Fibroblast of skin of right quadriceps (primary cell): ENCODE data around the gene RS1.
A peak's percentile ranks its signal among the peaks of the same experiment; 100 is the strongest.

Experiments used
- DNase-seq: peaks from one replicate; pipeline ENCODE4 v3.0.0-alpha.2; 2013

The RS1 gene

GRCh38 chrX:18666614-18667013 is 5.3 kb downstream of the RS1 start:
- no peak for DNase-seq

DNA sequence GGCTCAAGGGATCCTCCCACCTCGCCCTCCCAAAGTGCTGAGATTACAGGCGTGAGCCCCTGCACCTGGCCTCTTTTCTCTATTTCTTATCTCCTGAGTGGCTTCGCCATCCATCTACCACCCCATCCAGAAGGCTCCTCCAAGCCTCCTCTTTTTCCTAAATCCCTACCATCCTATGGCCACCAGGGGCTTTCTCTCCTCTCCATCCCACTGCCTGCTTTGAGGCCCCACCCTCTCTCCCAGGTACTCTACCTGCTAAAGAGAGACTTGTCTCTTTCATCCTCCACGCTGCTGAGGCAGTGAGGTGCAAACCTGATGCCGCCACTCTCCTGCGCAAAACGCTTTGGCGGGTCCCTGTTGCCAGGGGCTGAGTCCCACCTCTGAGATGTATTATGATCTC is 7.0 kb downstream of the RS1 start:
- DNase-seq, result no peak

GRCh38 chrX:18661273-18661672 is 10.6 kb downstream of the RS1 start:
- no peak for DNase-seq

DNA sequence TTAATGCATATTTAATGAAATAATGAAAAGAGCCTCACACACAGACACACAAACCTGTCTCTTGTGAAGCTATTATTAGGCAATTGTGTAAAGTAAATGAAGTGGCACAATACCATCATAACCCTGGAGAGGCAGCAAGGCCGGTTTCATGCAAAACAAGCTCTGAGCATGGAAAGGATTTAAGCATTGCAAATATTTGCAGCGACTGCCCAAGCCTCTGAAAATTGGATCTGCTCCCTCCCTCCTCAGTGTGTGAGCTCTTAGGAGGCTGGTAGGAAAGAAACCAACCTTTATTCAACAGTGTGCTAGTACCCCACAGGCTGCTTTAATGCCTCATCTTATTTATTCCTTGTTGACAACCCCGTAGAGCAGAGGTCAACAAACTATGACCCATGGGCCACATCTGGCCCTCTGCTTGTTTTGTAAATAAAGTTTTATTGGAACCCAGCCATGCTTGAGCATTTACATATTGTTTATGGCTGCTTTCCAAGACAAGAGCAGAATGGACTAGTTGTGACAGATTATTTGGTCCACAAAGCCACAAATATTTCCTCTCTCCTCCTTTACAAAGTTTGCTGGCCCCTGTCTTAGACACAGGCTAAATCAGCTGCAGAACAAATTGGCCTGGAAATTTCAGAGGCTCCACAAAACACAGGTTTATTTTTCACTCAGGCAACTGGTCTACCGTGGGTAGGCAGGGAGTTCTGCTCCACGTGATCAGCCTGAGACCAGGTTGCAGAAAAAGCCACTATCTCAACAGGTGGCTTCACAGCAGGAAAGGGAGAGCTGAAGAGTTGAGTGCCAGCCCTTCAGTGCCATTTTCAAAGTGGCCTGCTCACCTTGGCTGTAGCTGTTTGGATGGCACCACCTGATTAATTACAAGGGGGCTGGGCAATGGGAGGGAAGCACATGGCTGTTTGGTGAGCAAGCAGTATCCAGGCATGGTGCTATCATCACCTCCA is 16.8 kb downstream of the RS1 start:
- DNase-seq, result no peak

DNA sequence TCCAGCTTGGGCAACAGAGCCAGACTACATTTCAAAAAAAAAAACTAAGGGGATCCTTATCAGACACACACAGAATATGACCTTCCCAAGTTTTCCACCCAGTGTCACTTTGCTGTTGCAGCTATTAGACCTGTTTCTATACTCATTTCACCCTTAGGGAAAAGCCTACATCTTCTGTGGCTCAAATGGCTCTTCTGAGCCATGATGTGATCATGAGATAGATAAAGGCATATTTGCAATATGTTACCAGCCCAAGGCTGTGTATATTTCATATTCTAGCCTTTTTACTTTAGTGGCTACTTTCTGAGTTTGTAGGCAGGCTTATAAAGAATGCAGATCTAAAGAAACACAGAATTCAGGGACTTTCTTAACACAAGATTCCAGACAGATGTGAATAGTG is 19.3 kb downstream of the RS1 start:
- DNase-seq, result no peak

DNA sequence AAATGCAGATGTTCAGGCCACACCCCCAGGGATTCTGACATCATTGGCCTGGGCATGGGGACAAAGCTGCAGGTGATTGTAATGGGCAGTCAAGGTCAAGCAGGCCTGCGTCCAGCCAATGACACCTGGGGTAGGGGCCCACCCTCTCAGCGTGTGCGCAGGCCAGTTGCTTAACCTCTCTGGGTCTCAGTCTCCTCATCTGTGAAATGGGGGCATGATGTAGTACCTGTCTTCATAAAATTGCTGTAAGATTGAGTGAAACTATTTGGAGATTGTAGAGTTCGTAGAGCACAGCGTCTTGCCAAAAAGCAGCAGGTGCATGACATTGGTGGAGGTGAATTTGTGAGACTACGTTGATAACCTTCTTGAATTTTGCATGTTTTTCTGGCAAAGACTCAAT is 21.2 kb downstream of the RS1 start:
- DNase-seq, result no peak

DNA sequence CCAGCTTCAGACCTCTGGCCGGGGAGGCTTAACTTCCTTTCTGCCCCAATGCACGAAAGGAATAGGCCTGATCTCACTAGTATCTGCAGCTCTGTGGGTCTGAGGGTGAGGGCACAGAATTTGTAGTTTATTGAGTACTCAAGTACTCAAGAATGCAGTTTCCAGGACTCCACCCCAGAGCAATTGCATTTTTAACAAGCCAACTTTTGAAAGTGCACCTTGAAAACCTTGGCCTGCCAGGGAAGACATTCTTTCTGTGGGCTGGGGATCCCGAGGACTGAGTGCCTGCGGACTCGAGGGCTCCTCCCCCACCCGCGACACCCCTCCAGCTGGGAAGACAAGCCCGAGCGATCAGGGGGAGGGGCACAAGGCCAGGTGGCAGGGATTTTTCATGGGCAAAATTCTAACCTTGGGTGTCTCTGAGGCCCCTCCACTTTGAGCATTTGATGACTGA is 22.4 kb downstream of the RS1 start:
- no peak for DNase-seq

GRCh38 chrX:18647621-18648020 is 24.3 kb downstream of the RS1 start:
- DNase-seq, result no peak

- no peak for DNase-seq
Measured at GRCh38 chrX:18643853-18644252, 28.1 kb downstream of the RS1 start.

DNA sequence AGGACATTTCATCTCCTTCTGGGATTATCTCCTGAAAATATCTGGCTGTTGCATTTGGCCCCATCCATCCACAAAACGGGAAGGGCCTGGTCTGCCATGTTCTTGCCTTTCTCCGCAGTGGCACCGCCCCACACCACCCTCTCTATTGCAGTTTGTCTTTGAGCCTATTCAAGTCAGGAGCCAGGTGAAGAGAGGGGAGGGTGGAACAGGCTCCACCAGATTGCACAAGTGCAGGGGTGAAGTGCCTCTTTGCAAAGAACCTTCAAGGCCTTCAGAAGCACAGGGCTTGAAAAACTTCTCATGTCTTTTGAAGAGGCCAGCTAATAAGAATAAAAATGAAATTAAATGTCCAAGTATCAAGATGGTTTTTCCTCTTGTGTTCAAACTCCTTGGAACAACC is 28.7 kb downstream of the RS1 start:
- no peak for DNase-seq

DNA sequence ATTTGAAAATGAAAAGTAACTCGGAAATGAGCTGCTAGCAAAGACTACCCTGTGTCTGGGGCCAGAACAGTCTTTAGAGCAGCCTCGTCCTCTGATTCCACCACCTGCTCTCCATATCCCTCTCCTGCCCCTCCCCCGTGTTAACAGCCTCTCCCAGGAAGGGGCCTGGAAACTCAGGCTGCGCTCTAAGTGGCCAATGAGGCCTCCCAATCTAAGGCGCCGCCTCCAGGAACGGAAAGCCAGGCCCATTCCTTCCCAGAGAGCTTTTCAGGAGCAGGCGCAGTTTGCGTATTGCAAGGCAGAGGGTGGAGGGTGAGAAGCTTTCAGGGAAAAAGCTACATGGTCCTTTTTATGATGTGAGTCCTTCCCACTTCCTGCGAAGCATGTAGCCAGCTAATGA is 31.2 kb downstream of the RS1 start:
- peak; percentile 9 for DNase-seq

DNA sequence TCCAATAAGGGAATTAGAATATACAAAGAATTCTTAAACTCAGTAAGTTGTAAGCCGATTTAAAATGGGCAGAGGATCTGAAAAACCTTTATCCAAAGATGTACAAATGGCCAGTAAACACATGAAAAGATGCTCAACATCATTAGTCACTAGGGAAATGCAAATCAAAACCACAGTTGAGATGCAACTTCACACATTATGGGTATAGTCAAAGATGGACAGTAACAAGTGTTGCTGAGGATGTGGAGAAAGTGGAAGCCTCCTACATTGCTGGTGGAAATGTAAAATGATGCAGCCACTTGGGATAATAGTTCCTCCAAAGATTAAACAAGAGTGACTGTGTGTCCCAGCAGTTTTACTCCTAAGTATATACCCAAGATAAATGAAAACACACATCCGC is 32.6 kb downstream of the RS1 start:
- DNase-seq, result no peak

DNA sequence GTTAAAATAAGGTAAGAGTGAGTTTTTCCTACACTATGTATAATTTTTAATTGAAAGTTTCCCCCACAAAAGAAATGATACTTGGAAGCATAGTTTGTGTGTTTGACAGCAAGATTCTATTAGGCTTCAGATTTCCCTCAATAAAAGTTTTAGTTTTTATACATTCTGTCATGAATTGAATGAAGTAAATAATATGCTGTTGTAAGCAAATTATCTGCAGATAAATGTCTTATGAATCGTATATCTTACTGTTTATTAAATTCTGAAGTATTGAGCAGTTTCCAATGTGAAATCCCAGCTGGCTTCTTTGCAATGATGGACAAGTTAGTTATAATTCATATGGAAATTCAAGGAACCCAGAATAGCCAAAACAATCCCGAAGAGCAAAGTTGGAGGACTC is 33.5 kb downstream of the RS1 start:
- DNase-seq, result no peak

DNA sequence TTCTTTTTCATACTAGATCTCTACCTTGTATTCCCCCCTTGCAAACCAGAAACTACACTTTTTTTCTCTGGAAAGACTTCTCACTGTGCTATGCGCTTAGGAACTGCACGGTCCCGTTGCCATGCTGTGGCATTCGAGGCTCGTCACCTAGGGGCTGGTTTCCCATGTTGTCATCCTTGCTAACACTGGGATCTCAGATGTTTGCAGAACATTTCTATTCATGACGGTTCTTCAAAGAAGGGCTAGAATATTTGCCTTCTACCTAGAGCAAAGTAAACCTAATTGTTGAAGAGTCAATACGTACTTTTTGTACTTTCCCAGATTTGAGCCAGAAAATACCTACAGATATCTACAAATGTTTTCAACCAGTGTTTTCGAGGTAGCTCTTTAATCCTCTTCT is 41.0 kb downstream of the RS1 start:
- DNase-seq, result no peak

- DNase-seq, result no peak
Measured at GRCh38 chrX:18624599-18624998, 47.3 kb downstream of the RS1 start.

DNA sequence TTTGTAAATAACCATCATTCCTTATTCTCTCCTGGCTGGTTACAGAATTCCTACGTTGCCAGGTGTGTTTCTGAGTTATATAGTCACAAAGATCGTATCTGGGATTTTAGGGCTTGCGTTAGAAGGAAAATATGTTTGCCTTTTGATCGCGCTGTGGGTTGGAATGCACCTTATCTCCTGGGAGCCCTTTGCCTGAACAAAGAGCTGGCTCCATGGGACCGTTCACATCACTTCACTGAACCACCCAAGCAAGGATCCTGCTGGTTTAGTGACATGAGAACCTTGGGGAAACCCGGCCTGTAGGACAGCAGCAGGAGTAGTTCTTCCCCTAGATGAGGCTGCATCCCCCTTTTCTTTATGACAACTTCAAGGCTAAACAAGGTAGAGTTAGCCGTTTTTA is 51.6 kb downstream of the RS1 start:
- DNase-seq, result no peak

DNA sequence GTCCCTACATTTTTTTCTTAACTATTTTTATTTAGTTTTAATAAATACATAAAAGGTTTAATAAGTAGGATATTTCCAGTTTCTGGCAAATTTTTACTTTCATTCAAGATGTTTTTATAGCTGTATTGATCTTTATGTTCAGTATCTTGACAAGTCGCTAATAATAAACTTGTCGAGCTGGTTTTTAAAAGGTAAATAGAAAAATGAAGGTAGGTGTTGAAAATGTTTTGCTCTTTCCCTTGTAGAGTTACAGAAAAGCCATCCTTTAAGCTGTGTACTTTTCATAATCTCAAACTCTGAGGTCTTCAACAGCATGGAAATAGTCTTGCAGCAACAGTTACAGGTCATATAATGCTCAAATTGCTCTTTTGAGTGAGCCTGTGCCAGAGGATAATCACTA is 52.6 kb downstream of the RS1 start:
- no peak for DNase-seq

DNA sequence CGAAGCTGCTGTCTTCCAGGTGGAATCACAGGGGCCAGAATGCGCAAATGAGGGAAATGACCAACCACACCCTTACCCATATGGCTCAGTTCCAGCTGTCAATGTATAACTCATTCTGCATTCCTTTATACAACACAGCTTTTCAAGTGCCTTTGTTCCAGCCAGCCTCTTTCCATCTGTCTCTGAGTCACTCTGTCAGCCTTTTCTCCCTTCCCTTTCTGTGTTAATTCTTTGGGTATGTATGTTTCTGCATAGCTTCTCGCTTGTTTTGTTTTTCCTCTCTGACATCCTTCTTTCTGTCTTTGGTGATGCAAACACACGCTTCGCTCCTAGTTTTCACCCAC is 54.5 kb downstream of the RS1 start:
- peak; percentile 68 for DNase-seq

DNA sequence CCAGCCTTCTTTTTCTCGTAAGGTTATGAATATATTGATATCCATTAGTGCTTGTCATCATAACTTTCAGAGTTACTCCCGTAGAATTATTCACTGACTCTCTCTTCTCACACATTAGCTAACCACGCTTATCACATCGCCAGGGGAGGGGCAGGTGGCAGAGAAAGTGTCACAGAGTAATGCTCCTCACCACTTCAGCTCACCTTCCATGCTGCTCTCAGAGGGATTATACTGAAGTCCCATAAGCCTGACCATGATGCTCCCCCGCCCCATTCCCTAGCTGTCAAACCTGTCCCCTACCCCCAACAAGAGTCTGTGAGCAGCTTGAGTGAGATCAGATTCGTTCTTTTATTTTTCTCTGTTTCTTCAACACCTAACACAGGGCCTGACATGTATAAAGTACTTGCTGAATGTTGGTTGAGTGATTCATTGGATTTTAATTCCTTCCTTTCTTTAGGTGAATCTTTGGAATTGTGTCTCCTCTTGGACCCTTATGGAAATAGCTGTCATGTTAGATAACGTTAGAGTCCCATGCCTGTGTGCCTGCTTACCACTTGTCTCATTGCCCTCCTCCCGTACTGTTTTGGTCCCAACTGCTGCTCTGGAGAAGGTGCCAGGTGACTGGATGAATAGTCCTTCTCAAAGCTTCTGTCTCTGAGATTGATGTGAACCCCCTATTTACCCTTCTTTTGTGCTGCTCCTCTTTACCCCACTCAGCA is 55.1 kb downstream of the RS1 start:
- DNase-seq, result no peak

DNA sequence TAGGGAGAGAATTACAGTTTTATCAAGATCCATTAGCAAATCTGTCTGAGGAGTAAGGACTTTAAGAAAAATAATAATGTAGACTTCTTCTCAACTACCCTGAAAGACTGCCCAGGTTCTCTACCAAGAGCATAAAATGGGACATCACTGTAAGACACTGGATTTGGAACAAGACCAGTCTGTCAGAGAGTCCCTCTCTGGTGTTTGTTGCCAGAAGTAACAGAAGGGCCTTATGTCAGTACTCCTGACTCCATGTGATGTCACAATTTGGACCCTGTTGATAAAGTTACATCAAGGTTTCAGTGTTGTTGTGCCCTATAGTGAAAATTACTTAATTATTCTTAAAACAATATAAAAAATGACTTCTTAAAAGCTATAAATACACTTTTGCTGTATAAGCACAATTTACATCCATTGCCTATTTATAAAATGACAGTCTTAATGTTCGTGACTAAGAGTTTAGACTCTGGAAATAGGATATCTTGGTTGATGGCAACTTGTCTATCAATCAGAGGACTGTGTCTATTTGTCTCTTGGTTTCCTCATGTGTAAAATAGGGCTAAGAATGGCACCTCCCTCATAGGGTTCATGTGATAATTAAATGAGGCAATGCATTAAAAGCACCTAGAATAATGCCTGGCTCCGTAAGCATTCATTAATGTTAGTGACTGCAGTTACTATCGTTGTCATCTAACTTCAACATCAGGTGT is 57.8 kb downstream of the RS1 start:
- DNase-seq, result no peak

DNA sequence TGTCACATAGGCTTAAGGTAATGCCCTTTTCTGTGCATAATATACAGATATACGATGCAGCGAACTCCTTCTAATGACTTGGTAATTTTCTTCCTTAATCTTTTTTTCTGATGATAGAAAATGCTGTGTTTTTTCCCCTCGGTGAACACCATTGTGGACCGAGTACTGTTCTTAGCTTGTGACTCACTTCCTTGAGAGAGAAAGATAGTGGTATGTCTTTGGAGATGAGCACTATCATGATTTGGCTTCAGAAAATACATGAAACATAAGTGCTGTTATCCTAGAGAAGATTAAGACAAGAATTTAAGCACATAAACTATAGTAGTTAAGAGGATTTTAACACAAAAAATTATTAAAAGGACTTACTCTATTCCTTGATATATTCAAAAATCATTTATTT is 63.9 kb downstream of the RS1 start:
- DNase-seq, result no peak

DNA sequence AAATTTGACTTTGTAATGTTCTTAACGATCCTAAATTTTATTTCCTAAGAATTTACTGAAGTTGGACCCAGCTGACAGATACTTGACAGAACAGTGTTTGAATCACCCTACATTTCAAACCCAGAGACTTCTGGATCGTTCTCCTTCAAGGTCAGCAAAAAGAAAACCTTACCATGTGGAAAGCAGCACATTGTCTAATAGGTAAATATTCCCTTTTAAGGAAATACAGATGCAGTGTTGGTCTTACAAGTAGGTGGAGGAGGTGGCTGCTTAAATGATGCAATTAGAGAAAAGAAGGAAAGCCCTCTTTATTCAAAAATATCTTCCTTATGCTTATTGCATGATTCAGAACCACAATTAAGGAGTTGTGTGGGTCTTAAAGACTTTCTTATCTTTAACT is 73.5 kb downstream of the RS1 start:
- peak; percentile 29 for DNase-seq

DNA sequence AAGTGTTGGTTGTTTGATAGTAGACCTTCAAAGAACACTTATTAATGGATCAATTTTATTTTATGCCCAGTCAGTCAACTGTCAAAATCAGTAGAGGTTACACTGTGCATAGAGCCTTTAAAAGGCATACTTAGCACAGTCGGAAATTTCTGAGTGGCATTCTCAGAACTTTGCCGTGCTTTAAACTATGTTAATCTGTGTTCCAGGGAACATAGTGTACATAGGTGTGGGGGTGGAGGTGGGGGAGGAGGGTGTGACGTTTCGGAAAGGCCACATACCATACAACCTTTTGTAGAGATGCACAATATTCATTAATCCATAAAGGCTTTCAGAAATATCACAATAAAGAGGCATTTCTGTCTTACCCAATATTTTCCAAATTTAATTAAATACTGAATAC is 75.8 kb downstream of the RS1 start:
- DNase-seq, result no peak

DNA sequence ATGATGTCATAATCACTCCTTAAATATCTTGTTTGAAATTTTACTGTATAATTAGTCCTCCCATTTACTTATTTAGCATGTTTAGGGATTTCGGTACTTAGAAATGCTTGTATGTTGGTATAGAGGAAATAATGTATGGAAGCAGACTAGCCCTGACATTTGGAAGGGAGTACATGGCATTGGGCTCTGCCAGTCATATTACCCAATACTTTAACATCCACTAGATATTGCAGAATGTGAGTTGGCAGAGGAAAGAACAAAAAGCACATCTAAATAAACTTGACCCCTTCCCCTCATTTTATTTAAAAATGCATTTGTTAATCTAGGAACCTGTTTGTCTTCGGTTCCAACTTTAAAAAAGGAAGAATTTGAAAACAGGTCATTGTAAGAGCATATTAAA is 77.8 kb downstream of the RS1 start:
- no peak for DNase-seq
